BLaER1 (cell line): ENCODE results near the gene RARRES2.

Source experiments
- H3K27ac ChIP-seq: shearing (Covaris generic); formaldehyde crosslinking; 2 replicates; pipeline ENCODE4 v1.8.1; 2022
- H3K27me3 ChIP-seq: shearing (Covaris generic); formaldehyde crosslinking; 2 replicates; pipeline ENCODE4 v1.8.1; 2022
- H3K36me3 ChIP-seq: shearing (Covaris generic); formaldehyde crosslinking; 2 replicates; pipeline ENCODE4 v1.8.1; 2022
- H3K4me1 ChIP-seq: shearing (Covaris generic); formaldehyde crosslinking; 2 replicates; pipeline ENCODE4 v1.8.1; 2022
- H3K4me2 ChIP-seq: shearing (Covaris generic); formaldehyde crosslinking; 2 replicates; pipeline ENCODE4 v1.8.1; 2022
- H3K4me3 ChIP-seq: shearing (Covaris generic); formaldehyde crosslinking; 2 replicates; pipeline ENCODE4 v1.8.1; 2022
- H3K9ac ChIP-seq: shearing (Covaris generic); formaldehyde crosslinking; 2 replicates; pipeline ENCODE4 v1.8.1; 2022
- H3K9me3 ChIP-seq: shearing (Covaris generic); formaldehyde crosslinking; 2 replicates; pipeline ENCODE4 v1.8.1; 2022
- H4K20me1 ChIP-seq: shearing (Covaris generic); formaldehyde crosslinking; 2 replicates; pipeline ENCODE4 v1.8.1; 2022
- Cebpa-rat ChIP-seq: shearing (Covaris generic); IDR thresholded peaks from 2 replicates; pipeline ENCODE4 v1.8.1; 2022

The RARRES2 gene

GRCh38 chr7:150371131-150371995, 29.9 kb upstream of the RARRES2 start:
- Histone ChIP-seq H3K4me2 (peak overlapping the region; percentile 100), H3K4me3 (no peak overlapping the region), H4K20me1 (peaks cover 69% of the 10 kb centered on the region), H3K9ac (peak overlapping the region; percentile 97), H3K9me3 (no peaks in the 10 kb centered on the region), H3K27me3 (no peaks in the 10 kb centered on the region), H3K27ac (peak overlapping the region; percentile 100), H3K36me3 (peaks cover 61% of the 10 kb centered on the region), H3K4me1 (peaks cover 78% of the 10 kb centered on the region)
- TF ChIP-seq Cebpa-rat = no peak

- Histone ChIP-seq H3K9ac (peak overlapping the region; percentile 97), H4K20me1 (peaks cover 62% of the 10 kb centered on the region), H3K4me2 (peak overlapping the region; percentile 100), H3K27ac (peak overlapping the region; percentile 100), H3K27me3 (no peaks in the 10 kb centered on the region), H3K4me3 (peak overlapping the region; percentile 99), H3K9me3 (no peaks in the 10 kb centered on the region), H3K4me1 (peaks cover 78% of the 10 kb centered on the region), H3K36me3 (peaks cover 57% of the 10 kb centered on the region)
- no peak for TF ChIP-seq Cebpa-rat
Observed at GRCh38 chr7:150370612-150371071, 29.2 kb upstream of the RARRES2 start.

DNA sequence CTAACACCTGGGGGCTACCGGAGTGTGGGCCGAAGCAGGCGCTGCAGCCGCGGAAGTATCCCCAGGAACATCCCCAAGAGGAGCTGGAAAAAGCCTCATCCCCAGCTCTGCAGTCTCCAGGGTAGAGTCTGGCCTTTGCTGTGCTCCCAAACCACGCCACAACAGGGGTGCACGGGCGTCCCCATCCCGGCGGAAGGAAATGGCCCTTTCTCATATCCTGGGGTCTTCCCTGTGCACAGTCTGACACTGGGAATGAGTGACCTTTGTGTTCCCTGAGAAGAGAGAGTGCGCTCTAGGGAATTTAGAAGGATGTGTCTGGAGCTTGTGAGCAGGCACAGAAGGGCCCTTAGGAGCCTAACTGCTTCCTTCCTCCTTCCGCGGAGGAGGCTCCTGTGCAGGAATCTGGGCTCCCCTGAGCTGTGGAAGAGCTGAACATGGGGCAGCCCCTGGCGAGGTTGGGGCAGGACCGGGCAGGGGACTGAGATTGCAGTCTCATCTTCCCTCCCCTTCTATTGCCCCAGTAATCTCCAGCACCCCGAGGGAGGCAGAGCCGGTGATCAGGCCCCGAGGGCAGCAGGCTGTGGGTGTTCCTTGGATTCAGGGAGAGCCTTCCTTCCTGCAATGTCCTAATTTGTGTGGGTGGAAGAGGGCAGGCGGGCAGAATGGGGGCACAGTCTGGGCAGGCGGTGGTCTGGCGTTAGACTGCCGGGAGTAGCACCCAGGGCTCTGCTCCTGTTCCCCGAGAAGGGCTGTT, 28.5 kb upstream of the RARRES2 start:
- no peaks in the 10 kb centered on the region for H3K9me3 ChIP-seq
- peak overlapping the region; percentile 100 for H3K27ac ChIP-seq
- H4K20me1 ChIP-seq = peaks cover 55% of the 10 kb centered on the region
- H3K27me3 ChIP-seq = no peaks in the 10 kb centered on the region
- TF ChIP-seq Cebpa-rat = no peak
- peak overlapping the region; percentile 97 for H3K9ac ChIP-seq
- H3K4me2 ChIP-seq = peak overlapping the region; percentile 100
- H3K4me3 ChIP-seq = peak overlapping the region; percentile 99
- peaks cover 50% of the 10 kb centered on the region for H3K36me3 ChIP-seq
- H3K4me1 ChIP-seq = peaks cover 78% of the 10 kb centered on the region

DNA sequence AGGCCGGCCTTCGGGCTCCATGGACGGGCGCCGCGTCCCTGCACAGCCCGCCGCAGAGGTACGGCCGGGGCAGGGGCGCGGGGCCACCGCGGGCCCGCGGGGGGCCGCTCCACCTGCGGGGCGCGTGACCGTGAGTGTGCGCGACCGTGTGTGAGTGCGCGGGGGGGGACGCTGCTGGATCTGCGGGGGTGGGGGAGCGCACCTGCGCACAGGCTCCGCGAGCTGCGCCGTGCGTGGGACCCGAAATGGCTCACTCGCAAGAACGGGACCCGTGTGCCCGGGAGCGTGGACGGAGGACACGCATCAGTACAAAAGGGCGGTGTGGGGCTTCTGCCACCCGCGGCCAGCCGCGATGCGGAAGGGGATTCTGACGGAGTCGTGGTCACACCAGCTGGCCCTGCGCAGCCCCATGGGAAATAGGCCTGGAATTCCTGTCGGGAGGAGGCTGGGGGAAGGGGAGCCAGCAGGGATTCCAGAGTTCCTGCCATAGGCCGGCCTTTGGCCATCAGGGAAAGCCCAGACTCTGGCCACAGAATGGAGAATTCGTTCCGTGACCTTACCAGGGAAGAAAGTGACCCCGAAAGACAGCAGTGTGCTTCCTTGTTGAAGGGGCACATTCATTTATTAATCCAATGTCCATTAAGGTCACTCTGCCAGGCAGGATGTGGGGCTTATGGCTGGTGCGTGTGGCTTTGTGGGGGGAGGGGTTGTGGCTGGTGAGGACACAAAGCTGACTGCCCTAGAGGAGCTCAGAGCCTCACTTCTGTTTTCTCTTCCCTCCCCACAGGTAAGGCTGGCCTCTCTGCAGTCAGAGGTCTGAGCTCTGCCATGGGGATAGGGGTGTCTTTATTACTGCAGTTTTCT, 27.7 kb upstream of the RARRES2 start:
- H3K4me1 ChIP-seq = peaks cover 79% of the 10 kb centered on the region

DNA sequence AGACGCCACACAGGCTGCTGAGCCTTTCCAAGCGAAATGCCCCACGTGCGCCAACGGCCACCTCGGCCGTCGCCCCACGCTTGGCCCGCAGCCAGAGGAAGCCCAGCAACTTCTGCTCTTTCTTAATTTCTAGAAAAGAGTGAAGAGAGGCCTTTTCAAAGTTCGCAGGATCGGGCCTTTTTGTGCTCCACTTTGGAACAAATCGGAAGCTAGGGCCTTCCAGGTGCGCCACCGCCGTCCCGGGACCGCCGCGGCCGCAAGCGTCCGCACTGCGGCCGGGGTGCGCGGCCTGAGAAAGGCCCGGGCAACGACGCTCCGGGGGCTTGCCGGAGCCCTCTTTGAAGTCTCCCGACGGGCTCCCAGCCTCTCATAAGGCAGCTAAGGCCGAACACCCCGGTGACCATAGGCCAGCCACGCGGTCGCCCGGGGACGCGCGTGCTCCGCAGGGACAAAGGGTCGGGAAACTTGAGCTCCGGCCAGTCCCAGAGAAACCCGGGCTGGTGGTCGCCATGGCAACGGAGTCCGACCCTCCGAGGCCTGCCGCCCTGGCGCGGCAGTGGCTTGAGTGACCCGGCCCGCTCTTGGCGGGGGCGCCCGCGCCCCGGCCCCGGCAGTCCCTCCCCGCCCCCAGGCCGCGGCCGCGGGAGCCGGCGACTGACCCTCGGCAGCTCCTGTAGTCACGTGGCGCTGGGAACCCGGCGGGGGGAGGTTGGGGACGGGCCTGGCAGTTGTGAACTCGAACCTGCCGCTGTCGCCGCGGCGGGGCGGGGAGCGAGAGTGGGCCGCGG, 26.9 kb upstream of the RARRES2 start, which contains the start of gene REPIN1:
Gene REPIN1 (plus strand): TSS at position 727 of the 788 bp plus-strand sequence. CDS start 890 bp downstream, outside the sequence.
- Histone ChIP-seq H3K4me3 (peak within 1 kb of the TSS; percentile 99), H3K27ac (peak within 1 kb of the TSS; percentile 100), H3K36me3 (peaks cover 34% of the 10 kb centered on the region), H3K27me3 (no peaks in the 10 kb centered on the region), H3K9me3 (no peaks in the 10 kb centered on the region), H4K20me1 (peaks cover 38% of the 10 kb centered on the region), H3K9ac (peak within 1 kb of the TSS; percentile 97), H3K4me2 (peak within 1 kb of the TSS; percentile 100), H3K4me1 (peaks cover 79% of the 10 kb centered on the region)
- no peak for TF ChIP-seq Cebpa-rat

More for the DNA sequence above, 27.7 kb upstream of the RARRES2 start:
- Histone ChIP-seq H3K36me3 (peaks cover 42% of the 10 kb centered on the region), H3K9ac (peak overlapping the region; percentile 97), H3K4me3 (peak overlapping the region; percentile 99), H3K9me3 (no peaks in the 10 kb centered on the region), H3K27me3 (no peaks in the 10 kb centered on the region), H3K27ac (peak overlapping the region; percentile 100), H3K4me2 (peak overlapping the region; percentile 100), H4K20me1 (peaks cover 47% of the 10 kb centered on the region)
- no peak for TF ChIP-seq Cebpa-rat

GRCh38 chr7:150367677-150368095, 26.3 kb upstream of the RARRES2 start:
- Histone ChIP-seq H3K4me2 (peak overlapping the region; percentile 100), H3K4me3 (peak overlapping the region; percentile 99), H3K36me3 (peaks cover 28% of the 10 kb centered on the region), H3K9me3 (no peaks in the 10 kb centered on the region), H3K27ac (peak overlapping the region; percentile 100), H3K4me1 (peaks cover 79% of the 10 kb centered on the region), H4K20me1 (peaks cover 32% of the 10 kb centered on the region), H3K27me3 (no peaks in the 10 kb centered on the region), H3K9ac (peak overlapping the region; percentile 97)
- TF ChIP-seq Cebpa-rat = no peak

DNA sequence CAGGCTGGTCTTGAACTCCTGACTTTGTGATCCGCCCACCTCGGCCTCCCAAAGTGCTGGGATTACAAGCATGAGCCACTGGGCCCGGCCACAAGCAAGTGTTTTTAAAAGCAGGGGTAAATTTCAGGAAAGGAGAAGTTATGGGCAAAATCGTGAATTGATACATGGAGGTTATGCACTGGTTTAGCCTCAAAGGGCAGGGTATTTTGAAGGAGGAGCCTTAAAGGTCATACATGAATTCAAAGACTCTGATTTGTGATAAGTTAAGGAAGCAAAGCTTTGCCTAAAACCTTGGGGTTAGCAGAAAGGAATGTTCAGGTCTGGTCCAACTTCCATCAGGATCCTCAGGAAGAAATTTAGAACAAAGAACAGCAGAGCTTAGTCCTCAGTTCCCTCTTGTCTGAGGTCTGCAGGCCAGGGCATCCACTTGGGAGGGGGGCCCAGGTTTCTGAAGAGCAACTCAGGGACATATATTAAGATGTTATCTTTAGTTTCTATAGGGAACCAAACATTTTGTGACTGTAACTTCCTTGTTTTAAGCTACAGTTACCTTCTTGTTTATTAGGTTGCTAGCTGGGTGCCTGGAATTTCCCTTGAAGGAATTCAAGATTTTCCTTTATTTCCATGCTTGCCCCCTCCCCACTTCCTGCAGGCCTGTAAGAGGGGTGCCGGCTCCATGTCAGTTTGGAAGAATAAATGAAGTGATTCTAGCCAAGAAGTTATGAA, 24.4 kb upstream of the RARRES2 start:
- Histone ChIP-seq H3K27me3 (no peaks in the 10 kb centered on the region), H3K36me3 (peaks cover 9% of the 10 kb centered on the region), H3K9me3 (no peaks in the 10 kb centered on the region), H3K9ac (no peak overlapping the region), H3K4me3 (no peak overlapping the region), H3K4me1 (peaks cover 71% of the 10 kb centered on the region), H3K27ac (peak overlapping the region; percentile 8), H4K20me1 (peaks cover 14% of the 10 kb centered on the region), H3K4me2 (peak overlapping the region; percentile 35; the same call in 1 of the 2 replicates)
- no peak for TF ChIP-seq Cebpa-rat

DNA sequence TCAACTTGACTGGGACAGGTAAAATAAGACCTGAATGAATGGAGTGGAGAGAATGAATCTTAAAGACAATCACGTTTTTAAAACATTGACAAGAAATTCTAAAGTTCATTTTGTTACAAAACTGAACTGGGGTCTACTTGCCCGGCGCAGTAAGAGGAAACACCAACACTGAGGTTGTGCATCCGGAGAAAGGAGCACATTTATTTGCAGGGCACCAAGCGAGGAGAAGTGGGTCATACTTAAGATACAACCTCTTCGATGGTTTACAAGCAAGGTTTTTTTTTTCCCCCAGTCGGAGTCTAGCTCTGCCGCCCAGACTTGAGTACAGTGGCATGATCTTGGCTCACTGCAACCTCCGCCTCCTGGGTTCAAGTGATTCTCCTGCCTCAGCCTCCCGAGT, 23.8 kb upstream of the RARRES2 start:
- no peak for TF ChIP-seq Cebpa-rat
- Histone ChIP-seq H3K4me3 (no peak overlapping the region), H4K20me1 (peaks cover 7% of the 10 kb centered on the region), H3K4me1 (peaks cover 64% of the 10 kb centered on the region), H3K27me3 (no peaks in the 10 kb centered on the region), H3K4me2 (no peak overlapping the region; the same call in 1 of the 2 replicates), H3K27ac (no peak overlapping the region), H3K9me3 (no peaks in the 10 kb centered on the region), H3K36me3 (peaks cover 3% of the 10 kb centered on the region), H3K9ac (no peak overlapping the region)
